ENCODE results near the gene ACP6. TPM values are rescaled to one million over a fixed set of nuclear protein-coding genes. Genes with fewer than 3 reads are reported as not detected.
"Not testable (repeated sequence)": the region's sequence is repeated elsewhere in the genome, so short reads cannot be mapped to it uniquely, and the experiment has no call there.

The ACP6 gene
- total and polyA plus RNA-seq, 12 donors, result 7.4 to 32.6 (median 20.6) TPM

GRCh38 chr1:147619741-147620140 is 50.6 kb downstream of the ACP6 start:
- TF ChIP-seq CTCF (IDR thresholded peaks at IDR 0.05) (no peak), POLR2A (IDR thresholded peaks at IDR 0.05) (no peak)
- Histone ChIP-seq H3K4me3 (no peak overlapping the region), H3K27ac (no peak overlapping the region), H3K9me3 (replicated peaks in 1 of 3) (no peaks in the 10 kb centered on the region), H3K27me3 (no peaks in the 10 kb centered on the region), H3K4me1 (replicated peaks in 1 of 2) (no peaks in the 10 kb centered on the region), H3K36me3 (replicated peaks in 1 of 2) (peaks cover 0 to 65% of the 10 kb centered on the region in 2 donors)
- WGBS, 4 donors, result 90 to 96% (median 95%) methylated on average over 5 to 7 of the region's 7 CpGs
- intact Hi-C loops (cut with DNase I), result no loop called here
- DNase-seq, result no peak

GRCh38 chr1:147618771-147619170 is 51.6 kb downstream of the ACP6 start:
- Histone ChIP-seq H3K4me3 (no peak overlapping the region), H3K36me3 (replicated peaks in 1 of 2) (peaks cover 0 to 58% of the 10 kb centered on the region in 2 donors), H3K4me1 (replicated peaks in 1 of 2) (no peaks in the 10 kb centered on the region), H3K27ac (no peak overlapping the region), H3K27me3 (no peaks in the 10 kb centered on the region), H3K9me3 (replicated peaks in 1 of 3) (no peaks in the 10 kb centered on the region)
- no peak for DNase-seq
- TF ChIP-seq POLR2A (IDR thresholded peaks at IDR 0.05), result no peak
- no peak for TF ChIP-seq CTCF (IDR thresholded peaks at IDR 0.05)
- WGBS, 4 donors, result 92 to 97% (median 94%) methylated on average over 7 to 8 of the region's 8 CpGs
- intact Hi-C loops (cut with DNase I), result no loop called here

- WGBS, 4 donors, result 61 to 69% (median 64%) methylated on average over 4 of the region's 4 CpGs
- intact Hi-C loops (cut with DNase I), result no loop called here
- TF ChIP-seq POLR2A (IDR thresholded peaks at IDR 0.05) (no peak), CTCF (IDR thresholded peaks at IDR 0.05) (no peak)
Observed at GRCh38 chr1:147618077-147618569, 52.2 kb downstream of the ACP6 start.

GRCh38 chr1:147614966-147615365 is 55.4 kb downstream of the ACP6 start:
- H3K4me3 ChIP-seq; H3K4me1 ChIP-seq (replicated peaks in 1 of 2); H3K9me3 ChIP-seq (replicated peaks in 1 of 3); H3K27ac ChIP-seq; H3K27me3 ChIP-seq; intact Hi-C loops (cut with DNase I); DNase-seq: not testable (repeated sequence)
- H3K36me3 ChIP-seq (replicated peaks in 1 of 2), result peaks cover 0 to 66% of the 10 kb centered on the region in 2 donors
- 94 to 99% (median 96%) methylated on average over 4 of the region's 4 CpGs for WGBS, 4 donors

More at GRCh38 chr1:147618077-147618569, 52.2 kb downstream of the ACP6 start:
- Histone ChIP-seq H3K4me1 (replicated peaks in 1 of 2) (no peaks in the 10 kb centered on the region), H3K9me3 (replicated peaks in 1 of 3) (no peaks in the 10 kb centered on the region), H3K27me3 (no peaks in the 10 kb centered on the region), H3K4me3 (no peak overlapping the region), H3K36me3 (replicated peaks in 1 of 2) (peaks cover 0 to 54% of the 10 kb centered on the region in 2 donors), H3K27ac (no peak overlapping the region)
- no peak for DNase-seq

- DNase-seq, result peak in 1 of 7 donors; percentile 27
- no peak overlapping the region for H3K4me3 ChIP-seq
- intact Hi-C loops (cut with DNase I), result no loop called here
- H3K36me3 ChIP-seq (replicated peaks in 1 of 2), result peaks cover 0 to 59% of the 10 kb centered on the region in 2 donors
- no peaks in the 10 kb centered on the region for H3K27me3 ChIP-seq
- no peaks in the 10 kb centered on the region for H3K9me3 ChIP-seq (replicated peaks in 1 of 3)
- H3K27ac ChIP-seq, result no peak overlapping the region
- TF ChIP-seq CTCF (IDR thresholded peaks at IDR 0.05), result no peak
- no peak for TF ChIP-seq POLR2A (IDR thresholded peaks at IDR 0.05)
- H3K4me1 ChIP-seq (replicated peaks in 1 of 2), result no peaks in the 10 kb centered on the region
Observed at GRCh38 chr1:147613506-147613905, 56.8 kb downstream of the ACP6 start.
